Measurements from ENCODE around the gene TEX10.

DNA sequence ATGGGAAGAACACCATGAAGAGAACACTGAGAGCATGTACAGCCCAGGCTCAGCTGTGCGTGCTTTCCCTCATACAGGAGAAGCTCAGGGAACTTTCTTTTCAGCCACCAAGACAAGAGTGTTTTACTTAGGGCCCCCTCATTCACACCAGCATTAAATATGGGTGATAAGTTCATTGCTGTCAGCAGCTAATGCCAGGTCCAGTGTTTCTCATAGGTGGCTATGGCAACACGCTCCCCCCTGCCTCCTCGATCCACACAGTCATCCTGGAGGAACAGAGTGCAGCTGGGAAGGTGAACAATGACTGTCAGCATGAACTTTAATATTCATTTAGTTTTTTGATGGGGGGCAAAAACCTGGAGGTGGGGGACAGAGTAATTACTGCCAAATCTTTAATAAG, 54.4 kb downstream of the TEX10 start:
- TF ChIP-seq POLR2A (IDR thresholded peaks at IDR 0.05), result no peak
- no peak for TF ChIP-seq CTCF (IDR thresholded peaks at IDR 0.05)
